Smooth muscle cell of the brain vasculature (primary cell): ENCODE data around the gene MIDN.

Source experiments
- DNase-seq: peaks from one replicate; pipeline ENCODE4 v3.0.0-alpha.2; 2012; ENCODE audit warnings: low read depth, low spot score

The MIDN gene

DNA sequence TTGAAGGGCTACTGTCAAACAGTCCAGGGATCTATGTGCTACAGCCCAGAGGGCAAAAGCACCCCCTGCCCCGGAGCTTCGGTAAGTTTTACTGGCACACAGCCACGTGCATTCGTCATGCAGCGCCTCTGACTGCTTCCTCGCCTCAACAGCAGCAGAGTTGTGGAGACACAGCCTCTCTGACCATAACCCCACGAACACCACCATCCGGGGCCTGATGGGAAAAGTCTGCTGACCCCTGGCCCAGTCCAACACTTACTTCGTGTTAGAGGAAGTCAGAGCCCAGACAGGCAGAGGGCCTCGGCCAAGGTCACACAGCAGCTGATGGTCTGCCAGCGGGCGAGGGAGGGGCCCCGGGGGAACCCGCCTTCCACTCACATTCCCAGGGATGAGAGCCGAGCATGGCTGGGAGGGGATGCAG is 15.7 kb upstream of the MIDN start:
- no peak for DNase-seq

DNA sequence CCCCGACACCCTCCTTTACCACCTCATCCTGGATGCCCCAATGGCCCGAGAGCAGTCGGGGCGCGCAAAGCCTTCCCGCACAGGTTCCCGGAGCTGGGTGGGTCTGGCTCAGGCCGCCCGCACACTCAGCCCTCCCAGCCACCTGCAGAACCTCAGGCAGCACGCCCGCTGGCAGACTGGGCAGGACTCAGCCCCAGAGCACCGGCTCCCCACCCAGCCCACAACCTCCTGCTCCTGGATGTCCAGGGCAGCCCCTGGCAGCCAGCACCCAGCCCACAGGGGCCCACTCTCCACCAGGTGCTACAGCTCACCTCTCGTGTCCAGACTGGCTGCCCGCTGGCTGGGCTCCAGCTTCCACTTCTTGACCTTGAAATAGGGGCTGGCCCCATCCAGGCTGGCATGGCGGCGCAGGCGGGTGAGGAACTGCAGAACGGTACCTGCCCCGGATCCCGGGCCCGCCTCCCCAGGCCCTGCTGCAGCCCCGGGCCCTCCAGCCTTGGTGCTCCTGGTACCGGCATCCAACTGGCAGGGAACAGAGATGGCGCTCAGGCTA is 15.2 kb upstream of the MIDN start:
- DNase-seq, result no peak

DNA sequence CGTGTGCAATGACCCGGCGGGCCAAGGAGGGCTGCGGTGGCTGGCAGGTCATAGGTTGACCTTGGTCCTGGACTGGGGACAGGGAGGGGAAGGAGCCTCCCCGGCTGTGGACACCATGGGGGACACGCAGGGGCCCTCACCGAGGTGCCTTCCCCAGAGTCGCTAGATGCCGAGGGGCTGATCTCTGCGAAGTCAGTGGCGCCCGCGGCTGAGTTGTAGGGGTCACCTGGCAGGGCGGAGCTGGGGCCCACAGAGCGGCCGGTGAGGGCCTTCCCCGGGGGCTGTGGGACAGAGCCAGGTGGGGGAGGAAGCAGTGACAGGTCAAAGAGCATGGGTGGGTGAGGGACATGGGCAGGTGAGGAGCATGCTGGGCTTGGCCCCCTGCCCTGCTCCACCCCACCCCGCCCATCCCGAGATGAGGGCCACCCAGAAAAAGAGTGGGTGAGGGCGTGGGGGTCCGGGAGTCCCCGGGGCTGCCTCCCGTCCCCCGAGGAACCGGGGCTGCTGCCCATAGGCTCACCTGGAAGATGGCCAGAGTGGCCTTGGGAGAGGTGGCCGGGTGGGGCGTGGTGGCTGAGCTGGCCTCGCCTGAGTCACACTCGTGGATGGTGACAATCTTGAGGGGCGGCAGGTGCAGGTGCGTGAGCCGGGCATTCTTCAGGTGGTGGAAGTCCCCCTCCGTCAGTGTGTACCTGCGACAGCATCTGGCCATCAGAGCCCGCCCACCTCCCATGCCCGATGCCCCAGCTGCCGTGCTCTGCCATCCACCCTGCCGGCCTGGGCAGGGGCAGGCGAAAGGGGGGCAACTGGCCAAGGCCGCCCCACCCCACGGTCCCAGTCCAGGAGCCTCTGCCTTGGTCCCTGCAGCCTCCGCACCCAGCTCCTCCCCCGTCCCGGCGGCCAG is 14.1 kb upstream of the MIDN start:
- no peak for DNase-seq

DNA sequence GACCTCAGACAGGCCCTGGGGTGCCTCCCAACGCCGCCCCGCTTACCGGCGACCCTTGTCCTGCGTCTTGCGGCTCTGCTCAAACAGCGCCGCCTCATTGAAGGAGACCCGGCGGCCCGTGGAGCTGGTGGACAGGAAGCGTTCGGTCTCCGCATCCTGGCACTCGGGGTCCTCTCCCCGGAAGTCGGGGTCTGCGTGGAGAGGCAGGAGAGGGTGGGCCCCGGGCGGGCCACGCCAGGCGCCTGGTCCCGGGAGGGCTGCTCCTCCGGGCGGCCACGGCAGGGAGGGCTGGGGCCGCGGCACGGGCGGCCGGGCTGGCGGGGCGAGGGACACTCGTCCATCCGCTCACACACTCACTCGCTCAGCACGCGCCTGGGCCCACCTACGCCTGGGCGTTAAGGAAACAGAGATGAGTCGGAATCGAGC is 13.4 kb upstream of the MIDN start:
- DNase-seq, result no peak

DNA sequence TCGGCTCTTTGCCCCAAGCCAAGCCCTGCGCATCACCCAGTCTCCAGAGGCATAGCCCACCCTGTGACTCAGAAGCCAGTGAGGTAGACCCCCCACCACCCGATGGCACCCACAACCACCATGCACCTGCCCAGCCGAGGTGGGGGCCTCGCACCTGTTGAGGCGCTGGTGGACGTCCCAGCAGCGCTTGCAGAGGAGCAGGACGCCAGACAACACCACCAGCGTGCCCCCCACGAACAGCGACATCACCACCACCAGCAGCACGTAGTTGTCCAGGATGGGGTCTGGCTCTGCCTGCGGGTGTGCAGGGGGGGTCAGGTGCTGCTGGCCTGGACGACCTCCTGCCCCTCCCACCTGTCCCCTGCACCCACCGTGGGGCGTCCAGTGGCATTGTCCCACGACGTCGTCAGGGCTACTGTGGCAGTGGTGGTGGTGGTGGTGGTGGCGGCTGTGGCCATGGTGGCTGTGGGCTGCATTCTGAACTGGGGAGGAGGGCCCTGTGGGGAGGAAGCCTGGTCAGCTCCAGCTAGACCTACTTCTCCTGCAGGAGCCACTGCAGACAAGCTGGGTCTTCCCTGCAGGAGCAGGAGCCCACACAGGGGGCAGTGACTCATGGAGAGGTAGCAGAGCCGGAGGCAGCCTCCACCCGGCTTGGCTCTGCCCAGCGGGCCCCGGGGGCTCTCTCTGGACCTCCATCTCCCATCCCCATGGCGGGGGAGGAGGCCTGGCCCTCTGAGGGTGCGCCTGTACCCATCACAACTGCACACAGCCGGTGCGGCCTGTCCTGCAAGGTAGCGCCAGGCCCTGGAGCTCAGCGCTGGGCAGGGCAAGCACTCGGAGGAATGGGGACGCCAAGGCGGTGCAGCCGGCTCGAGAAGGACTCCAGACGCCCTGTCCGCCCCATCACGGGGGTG is 12.5 kb upstream of the MIDN start:
- DNase-seq, result no peak

DNA sequence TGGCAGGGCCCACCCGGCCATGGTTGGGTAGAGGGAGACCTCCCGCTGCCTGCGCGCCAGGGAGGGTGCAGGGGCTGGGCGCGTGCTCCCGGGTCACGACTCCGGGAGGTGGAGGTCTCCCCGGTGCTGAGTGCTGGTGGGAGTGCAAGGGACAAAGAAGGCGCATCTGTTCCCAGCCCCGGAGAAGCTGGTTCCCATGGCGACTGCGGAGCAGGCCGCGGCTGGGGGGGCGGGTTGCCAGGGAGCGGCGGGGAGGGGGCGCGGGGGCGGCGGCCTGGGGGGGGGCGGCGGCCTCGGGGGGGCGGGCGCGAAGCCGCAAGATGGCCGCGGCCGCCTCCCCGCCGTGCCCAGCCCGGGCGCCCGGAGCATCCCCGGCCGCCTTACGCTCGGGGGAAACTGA is 11.8 kb upstream of the MIDN start:
- DNase-seq, result no peak

DNA sequence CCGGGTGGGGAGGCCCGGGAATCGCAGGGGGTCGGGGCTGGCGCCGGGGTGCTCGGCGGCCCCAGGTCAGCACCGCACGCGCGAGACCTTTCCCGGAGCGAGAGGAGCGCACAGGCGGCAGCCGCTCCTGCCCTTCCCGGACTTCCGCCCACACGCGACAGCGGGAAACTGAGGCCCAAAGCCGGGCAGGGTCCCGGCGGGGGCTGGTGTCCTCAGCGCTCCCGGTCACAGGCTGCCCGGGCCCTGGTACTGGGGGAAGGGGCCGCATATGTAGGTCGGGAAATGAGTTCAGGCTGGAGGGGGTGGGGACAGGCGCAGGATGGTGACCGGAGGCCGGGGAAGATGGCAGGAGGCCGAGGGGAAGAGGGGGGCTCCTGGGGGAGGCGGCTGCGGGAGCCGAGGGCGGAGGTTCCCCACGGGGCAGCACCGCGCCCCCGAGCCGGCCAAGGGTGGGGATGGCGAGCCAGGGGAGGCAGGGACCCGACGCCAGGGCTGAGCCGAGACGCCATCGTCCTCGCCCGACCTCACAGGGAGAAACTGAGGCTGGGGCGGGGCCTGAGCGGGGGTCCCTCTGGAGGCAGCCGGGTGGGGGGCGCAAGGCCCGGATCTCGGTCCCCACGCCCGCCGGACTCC is 11.2 kb upstream of the MIDN start:
- no peak for DNase-seq

DNA sequence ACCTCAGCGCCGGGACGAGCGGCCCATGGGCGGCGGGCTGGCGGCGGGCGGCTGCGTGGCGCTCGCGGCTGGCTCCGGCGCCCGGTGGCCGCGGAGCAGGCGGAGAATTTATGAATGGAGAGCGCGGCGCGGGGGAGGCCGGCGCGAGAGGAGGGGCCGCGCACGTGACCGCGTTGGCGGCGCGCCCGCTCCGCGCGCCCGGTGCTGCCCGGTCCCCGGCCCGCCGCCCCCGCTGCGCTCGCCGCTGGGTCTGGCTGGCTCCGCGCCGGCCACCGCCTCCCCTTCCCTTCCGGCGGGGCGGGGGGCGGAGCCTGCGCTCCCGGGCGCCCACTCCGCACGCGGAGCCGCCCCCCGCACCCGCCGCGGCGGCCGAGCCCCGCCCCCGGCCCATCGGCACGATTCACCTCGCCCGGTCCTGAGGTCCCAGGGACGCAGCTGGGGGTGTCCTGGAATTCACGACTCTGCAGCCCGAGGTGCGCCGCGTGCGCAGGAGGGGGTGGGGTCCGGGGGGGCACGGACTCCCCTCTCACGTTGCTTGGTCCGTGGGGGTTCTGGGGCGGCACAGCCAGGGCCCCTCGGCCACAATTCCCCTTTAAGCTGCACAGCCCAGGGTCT is 10.5 kb upstream of the MIDN start, which contains the start of gene CBARP:
Gene CBARP, minus strand, starts transcription at position 252 of the 615 bp plus-strand sequence. CDS start 1,905 bp downstream, outside the sequence.
- no peak for DNase-seq

DNA sequence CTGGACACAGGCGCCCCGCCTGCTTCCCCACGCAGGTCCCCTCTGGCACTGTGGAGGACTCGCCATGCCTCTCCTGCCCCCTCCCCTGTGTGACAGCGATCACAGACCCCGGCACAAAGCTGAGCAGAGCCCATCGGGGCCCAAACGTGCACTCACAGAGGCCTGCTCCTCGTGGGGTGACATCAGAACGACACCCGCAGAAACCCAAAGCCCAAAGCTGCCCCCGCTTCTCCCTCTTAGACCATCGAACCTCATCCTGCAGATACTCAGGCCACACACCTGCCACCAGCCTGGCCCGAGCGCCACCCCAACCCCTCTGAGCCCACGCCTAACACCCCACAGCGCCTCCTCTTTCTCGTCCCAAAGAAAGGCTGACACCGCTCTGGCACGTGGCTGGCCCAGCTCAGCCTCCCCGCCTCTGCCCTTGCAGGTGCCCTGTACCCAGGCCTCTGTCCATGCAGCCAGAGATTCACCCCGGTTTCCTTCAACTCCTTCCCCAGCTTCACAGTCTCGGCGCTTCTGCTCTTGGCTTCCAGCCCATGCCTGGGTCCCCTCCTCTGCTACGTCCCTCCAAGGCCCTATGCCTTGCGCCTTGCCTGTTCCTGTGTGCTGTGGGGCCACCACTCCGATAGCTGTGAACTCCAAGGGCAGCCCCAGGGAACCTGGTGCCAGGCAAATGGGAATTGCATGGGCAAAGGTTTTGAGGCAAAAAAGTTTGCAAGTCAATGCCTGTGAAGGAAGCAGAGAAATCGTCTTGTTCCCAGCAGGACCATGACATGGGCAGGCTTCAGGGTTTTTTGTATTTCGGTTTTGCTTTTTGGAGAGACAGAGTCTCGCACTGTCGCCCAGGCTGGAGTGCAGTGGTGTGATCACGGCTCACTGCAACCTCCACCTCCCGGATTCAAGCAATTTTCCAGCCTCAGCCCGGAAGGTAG is 9.7 kb upstream of the MIDN start:
- DNase-seq, result no peak

DNA sequence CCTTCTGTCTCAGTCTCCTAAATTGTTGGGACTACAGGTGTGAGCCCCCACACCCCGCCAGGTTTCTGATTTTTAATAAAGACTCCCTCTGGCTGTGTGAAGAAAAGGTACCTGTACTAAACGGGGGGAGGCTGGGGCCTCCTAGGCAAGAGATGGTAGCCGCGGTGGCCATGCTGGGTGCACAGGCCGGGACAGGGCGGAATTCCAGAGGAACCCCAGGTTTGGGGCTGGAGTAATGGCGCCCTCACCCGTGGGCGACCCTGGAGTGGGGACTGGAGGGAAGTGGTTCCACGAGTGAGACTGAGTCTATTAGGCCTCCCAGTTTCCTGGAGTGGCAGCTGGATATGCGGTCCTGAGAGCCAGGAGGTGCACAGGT is 9.0 kb upstream of the MIDN start:
- no peak for DNase-seq

DNA sequence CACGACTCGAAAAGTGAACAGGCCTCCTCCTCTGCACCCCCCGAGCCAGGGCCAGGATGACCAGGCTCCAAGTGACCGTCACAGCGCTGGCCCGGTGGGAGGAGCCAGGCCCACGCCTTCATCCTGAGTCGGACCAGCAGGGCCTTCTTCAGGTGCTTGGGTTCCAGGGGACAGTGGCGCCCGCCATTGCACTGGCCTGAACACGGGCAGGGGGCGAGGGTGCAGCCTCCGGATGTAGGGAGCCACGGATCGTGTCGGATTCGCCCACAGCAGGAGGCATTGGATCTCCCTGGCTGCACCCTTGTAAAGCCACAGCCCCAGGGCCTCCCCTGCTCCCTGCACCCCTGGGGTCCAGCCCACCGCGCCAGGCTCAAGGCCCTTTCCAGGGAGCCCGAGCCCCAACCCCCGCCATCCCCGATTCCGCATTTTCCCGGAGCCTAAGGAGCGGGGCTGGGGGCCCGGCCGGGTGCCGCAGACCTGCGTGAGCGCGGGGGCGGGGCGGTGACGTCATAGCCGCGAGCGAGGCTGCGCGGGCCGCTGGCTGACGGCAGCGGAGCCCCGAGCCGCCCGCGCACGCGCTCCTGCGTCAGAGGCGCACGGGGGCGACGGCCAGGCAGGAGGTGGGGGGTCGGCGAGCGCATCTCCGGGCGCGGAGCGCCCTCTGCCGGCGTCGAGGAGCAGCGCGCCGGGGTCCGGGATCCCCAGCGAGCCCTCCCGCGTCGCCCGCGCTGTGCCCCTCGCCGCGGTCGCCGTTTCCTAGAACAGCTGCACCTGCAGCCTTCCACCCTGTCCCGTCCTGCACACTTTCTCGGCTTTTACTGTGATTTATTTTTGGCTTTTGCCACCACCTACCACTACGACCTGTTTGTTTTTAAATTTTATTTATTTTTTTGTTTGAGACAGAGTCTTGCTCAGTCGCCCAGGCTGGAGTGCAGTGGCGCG is 8.3 kb upstream of the MIDN start:
- no peak for DNase-seq

DNA sequence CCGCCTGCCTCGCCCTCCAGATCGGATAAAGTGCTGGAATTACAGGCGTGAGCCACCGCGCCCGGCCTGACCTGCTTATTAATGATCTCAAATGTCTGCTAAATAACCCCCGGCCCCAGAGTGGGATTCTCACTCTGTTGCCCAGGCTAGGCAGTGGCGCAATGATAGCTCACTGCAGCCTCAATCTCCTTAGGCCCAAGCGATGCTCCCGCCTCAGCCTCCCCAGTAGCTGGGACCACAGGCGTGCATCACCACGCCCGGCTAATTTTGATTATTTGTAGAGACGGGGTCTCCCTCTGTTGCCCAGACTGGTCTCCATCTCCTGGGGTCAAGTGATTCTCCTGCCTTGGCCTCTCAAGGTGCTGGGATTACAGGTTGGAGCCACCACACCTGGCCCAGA is 7.5 kb upstream of the MIDN start:
- no peak for DNase-seq

DNA sequence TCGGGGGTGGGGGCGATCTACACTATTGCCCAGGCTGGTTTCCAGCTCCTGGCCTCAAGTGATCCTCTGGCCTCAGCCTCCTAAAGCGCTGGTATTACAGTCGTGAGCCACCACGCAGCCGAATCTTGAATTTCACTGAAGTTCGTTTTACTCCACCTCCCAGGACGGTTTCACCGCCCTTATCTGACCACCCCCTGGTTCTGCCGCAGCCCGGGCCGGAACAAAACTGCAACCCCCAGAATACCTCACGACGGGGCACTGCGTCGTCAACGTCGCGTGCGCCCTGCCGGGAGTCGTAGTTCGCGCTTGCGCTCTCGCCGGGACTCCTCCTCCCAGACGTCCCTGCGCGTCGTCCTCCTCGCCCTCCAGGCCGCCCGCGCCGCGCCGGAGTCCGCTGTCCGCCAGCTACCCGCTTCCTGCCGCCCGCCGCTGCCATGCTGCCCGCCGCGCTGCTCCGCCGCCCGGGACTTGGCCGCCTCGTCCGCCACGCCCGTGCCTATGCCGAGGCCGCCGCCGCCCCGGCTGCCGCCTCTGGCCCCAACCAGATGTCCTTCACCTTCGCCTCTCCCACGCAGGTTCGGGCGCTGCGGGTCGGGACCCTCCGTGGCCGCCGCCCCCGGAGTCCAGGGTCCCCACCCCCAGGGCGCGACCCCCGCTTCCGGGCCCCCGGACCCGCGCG is 6.8 kb upstream of the MIDN start, which contains the start of gene ATP5F1D:
Gene ATP5F1D, plus strand, starts transcription at position 335 of the 679 bp plus-strand sequence. Its CDS starts 100 bp downstream, at position 435.
- no peak for DNase-seq

DNA sequence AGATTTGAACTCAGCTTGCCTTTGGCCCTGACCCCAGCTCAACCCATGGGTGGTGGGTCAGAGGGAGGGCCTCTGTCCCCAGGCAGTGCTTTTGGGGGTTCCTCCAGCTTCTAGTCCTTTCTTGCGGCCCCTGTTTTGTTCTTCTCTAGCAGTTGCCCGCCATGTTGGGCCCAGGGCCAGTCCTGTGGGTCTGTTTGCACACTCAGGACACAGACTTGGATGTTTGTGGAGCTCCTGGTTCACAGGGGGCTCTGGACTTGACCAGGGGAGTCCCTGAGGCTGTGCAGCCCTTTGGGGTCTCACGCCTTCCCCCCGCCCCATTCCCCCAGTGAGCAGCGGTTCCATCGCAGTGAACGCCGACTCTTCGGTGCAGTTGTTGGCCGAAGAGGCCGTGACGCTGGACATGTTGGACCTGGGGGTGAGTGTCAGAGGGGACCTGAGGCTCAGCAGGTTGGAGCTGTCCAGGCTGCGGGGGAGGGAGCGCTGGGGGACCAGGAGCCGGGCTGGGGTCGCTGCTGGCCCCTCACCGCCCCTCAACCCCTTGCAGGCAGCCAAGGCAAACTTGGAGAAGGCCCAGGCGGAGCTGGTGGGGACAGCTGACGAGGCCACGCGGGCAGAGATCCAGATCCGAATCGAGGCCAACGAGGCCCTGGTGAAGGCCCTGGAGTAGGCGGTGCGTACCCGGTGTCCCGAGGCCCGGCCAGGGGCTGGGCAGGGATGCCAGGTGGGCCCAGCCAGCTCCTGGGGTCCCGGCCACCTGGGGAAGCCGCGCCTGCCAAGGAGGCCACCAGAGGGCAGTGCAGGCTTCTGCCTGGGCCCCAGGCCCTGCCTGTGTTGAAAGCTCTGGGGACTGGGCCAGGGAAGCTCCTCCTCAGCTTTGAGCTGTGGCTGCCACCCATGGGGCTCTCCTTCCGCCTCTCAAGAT is 4.4 kb upstream of the MIDN start:
- DNase-seq, result no peak

DNA sequence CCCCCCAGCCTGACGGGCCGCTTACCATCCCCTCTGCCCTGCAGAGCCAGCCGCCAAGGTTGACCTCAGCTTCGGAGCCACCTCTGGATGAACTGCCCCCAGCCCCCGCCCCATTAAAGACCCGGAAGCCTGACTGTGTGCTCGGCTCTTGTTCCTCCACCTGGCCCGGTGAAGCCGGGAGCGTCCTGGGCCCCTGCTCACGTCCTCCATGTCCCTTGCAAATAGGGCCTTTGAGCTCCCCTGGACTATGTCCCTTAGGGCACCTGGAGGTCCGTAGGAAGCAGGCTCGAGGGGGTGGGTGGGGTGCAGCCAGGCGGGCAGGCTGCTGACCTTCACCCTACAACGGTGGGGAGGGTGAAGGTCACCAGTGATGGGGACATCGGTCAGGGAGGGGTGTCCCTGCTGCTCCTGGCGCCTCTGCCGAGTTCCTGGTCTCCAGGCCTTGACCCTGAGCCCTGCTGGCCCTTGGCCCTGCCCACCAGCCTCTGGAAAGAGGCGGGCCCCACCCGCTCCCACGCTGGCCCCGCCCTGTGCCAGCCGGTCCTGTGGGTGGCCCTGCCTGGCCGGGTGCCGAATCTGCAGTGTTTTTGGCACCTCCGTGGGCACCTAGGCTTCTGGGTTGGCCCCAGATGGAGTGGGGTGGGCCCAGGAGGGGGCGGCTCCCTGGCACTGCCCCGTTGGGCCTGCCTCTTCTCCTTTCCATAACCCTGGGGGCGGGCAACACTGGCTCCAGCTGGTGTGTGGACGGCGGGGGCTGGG is 3.5 kb upstream of the MIDN start:
- DNase-seq, result no peak

DNA sequence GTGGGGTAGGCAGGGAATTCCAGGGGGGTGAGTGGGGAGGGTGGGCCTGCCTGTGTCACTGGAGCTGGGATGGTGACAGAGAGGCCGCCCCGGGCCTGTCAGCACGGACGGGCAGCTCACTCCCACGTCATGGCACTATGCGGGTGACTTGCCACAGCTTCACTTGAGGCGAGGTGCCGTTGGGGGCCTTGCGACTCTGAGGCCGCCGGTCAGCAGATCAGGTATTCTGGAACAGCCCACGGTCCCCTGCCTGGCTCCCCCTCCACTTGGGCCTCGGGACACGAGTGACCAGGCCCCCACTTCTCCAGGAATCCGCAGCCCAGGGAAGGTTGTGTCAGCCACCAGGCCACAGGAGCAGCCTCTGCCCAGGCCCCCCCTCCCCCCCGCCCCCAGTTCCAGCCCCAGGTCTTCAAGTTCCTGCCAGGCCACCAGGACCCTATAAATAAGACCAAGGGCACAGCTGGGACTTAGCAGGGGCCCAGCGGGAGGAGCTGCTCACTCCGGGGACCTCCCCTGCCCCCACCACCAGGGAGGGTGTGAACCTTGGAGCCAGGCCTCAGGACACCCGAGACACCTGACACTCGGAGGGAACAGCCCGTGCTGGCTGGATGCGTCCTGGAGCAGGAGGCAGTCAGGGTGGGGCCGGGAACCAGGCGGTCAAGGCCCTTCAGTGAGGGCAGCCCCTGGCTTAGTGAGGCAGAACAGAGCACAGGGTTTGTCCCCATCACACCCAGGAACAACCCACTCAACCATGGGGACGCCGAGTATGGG is 2.7 kb upstream of the MIDN start:
- no peak for DNase-seq
